NB4 (cell line): ENCODE measurements around the gene CA5A.

Experiments used
- CTCF ChIP-seq: IDR thresholded peaks from one replicate; pipeline ENCODE4 v1.5.1; 2012; ENCODE audit warnings: low read depth, low read length
- POLR2A ChIP-seq: IDR thresholded peaks from 2 replicates; pipeline ENCODE4 v1.6.1; 2011; ENCODE audit warnings: mild to moderate bottlenecking; ENCODE audit not compliant: insufficient read length; ENCODE audit errors: extremely low read depth

- no peak for TF ChIP-seq CTCF
- no peak for TF ChIP-seq POLR2A
These were observed 18.5 kb upstream of the CA5A start for GRCh38 chr16:87954826-87955225.
